ENCODE measurements around the gene HILPDA. TPM values are rescaled to one million over a fixed set of nuclear protein-coding genes. Genes with fewer than 3 reads are reported as not detected.

Gene HILPDA
- total RNA-seq, 1 donor from 2014 or later, result 12.4 TPM

DNA sequence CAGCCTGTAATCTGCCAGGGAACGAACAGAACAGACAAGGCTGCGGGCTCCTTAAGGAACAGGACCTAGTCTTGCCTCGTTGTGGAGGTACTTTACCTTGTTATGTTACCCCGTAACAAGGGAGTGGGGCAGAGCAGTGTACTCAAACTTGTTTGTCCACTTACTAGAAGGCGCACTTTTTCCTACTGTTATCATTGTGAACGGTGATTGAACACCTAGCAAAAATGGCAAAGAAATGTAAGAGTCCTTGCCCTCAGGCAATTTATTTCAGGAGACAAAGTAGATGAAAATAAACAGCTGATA, 45.3 kb upstream of the HILPDA start:
- TF ChIP-seq EZH2 (IDR thresholded peaks at IDR 0.05; ENCODE audit: insufficient read depth, low read length) (no peak), CTCF (IDR thresholded peaks at IDR 0.05; ENCODE audit: insufficient read depth, low read depth, low read length) (no peak)
- DNase-seq (ENCODE audit: low read depth) (no peak), FAIRE-seq (no peak)
- Histone ChIP-seq H3K4me2 (ENCODE audit: low read length) (peak overlapping the region; percentile 85), H3K9ac (ENCODE audit: low read length) (peak overlapping the region; percentile 76), H3K4me1 (ENCODE audit: insufficient read depth, low read length) (peaks cover 16% of the 10 kb centered on the region), H3K79me2 (ENCODE audit: insufficient read depth, low read length) (peaks cover 2% of the 10 kb centered on the region), H4K20me1 (ENCODE audit: insufficient read depth, low read length) (peaks cover 19% of the 10 kb centered on the region), H3K36me3 (ENCODE audit: insufficient read depth, low read length) (no peaks in the 10 kb centered on the region), H2AFZ (ENCODE audit: low read depth, low read length) (peak overlapping the region; percentile 98), H3K4me3 (ENCODE audit: insufficient read depth, low read depth, low read length) (peak overlapping the region; percentile 63), H3K9me3 (ENCODE audit: insufficient read depth, low read depth, low read length) (no peaks in the 10 kb centered on the region), H3K27me3 (ENCODE audit: insufficient read depth, low read length) (peaks cover 9% of the 10 kb centered on the region), H3K27ac (ENCODE audit: low read depth, low read length) (no peak overlapping the region)
- Mint-ChIP-seq H3K4me1 (ENCODE audit: low read depth, unreplicated experiment) (no peaks in the 10 kb centered on the region), H3K27me3 (ENCODE audit: low read depth, unreplicated experiment) (peaks cover 52% of the 10 kb centered on the region), H3K36me3 (ENCODE audit: low read depth, unreplicated experiment) (no peaks in the 10 kb centered on the region), H3K4me3 (ENCODE audit: unreplicated experiment) (peak overlapping the region; percentile 89), H3K27ac (ENCODE audit: unreplicated experiment) (peak overlapping the region; percentile 92), H3K9me3 (ENCODE audit: unreplicated experiment) (peaks cover 4% of the 10 kb centered on the region)

DNA sequence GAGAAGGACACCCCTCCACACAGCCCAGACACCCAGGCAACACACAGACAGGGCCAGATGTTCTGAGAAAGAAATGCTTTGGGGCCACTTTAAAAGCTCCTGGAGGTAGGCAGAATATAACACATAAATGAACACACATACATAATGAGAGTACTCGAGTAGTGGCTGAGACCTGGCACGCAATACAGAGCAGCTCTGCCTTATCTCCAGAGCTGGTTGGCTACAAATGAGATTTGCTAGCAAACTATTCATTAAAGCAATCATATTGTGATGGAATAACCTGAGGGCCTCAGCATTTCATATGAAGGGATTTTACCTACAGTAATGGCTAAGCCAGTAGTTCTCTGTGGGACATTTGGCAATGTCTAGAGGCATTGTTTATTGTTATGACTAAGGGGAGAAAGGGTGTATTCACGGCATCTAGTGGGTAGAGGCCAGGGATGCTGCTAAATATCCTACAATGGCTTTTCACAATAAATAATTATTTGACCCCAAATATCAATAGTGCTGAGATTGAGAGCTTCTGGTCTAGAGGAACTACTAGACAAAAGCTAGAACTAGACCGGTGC, 40.4 kb upstream of the HILPDA start:
- H3K4me1 Mint-ChIP-seq (ENCODE audit: low read depth, unreplicated experiment), result no peaks in the 10 kb centered on the region
- H3K79me2 ChIP-seq (ENCODE audit: insufficient read depth, low read length), result no peaks in the 10 kb centered on the region
- TF ChIP-seq CTCF (IDR thresholded peaks at IDR 0.05; ENCODE audit: insufficient read depth, low read depth, low read length), result no peak
- no peak for TF ChIP-seq EZH2 (IDR thresholded peaks at IDR 0.05; ENCODE audit: insufficient read depth, low read length)
- no peak for FAIRE-seq
- H3K36me3 ChIP-seq (ENCODE audit: insufficient read depth, low read length), result no peaks in the 10 kb centered on the region
- no peak overlapping the region for H3K9ac ChIP-seq (ENCODE audit: low read length)
- H3K9me3 Mint-ChIP-seq (ENCODE audit: unreplicated experiment), result peaks cover 7% of the 10 kb centered on the region
- H3K4me3 Mint-ChIP-seq (ENCODE audit: unreplicated experiment), result no peak overlapping the region
- H3K27me3 ChIP-seq (ENCODE audit: insufficient read depth, low read length), result peaks cover 15% of the 10 kb centered on the region
- H3K27ac ChIP-seq (ENCODE audit: low read depth, low read length), result no peak overlapping the region
- DNase-seq (ENCODE audit: low read depth), result no peak
- H3K4me2 ChIP-seq (ENCODE audit: low read length), result no peak overlapping the region
- H3K36me3 Mint-ChIP-seq (ENCODE audit: low read depth, unreplicated experiment), result no peaks in the 10 kb centered on the region
- H4K20me1 ChIP-seq (ENCODE audit: insufficient read depth, low read length), result no peaks in the 10 kb centered on the region
- H3K4me3 ChIP-seq (ENCODE audit: insufficient read depth, low read depth, low read length), result no peak overlapping the region
- peaks cover 4% of the 10 kb centered on the region for H3K4me1 ChIP-seq (ENCODE audit: insufficient read depth, low read length)
- H3K27ac Mint-ChIP-seq (ENCODE audit: unreplicated experiment), result no peak overlapping the region
- H2AFZ ChIP-seq (ENCODE audit: low read depth, low read length), result no peak overlapping the region
- peaks cover 53% of the 10 kb centered on the region for H3K27me3 Mint-ChIP-seq (ENCODE audit: low read depth, unreplicated experiment)
- H3K9me3 ChIP-seq (ENCODE audit: insufficient read depth, low read depth, low read length), result no peaks in the 10 kb centered on the region

DNA sequence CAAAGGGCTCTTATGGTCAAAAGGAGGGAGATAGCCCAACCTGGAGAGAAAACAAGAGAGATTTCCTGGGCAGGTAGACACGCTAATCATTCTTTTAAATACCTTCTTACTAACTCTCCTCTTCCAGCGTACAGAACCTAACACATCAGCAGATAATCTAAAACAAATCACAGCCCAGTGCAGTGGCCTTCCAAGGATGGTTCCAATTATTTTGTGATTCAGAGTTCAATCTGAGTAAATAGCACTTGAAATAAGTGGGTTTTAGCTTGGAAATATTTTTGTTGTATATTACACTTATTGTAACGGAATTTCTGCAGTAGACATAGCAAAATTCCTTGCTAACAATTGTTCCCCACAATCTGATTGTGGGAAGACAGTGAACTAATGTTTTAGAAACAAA, 38.6 kb upstream of the HILPDA start:
- no peak for DNase-seq (ENCODE audit: low read depth)

More for the DNA sequence above, 38.6 kb upstream of the HILPDA start:
- Histone ChIP-seq H3K4me2 (ENCODE audit: low read length) (no peak overlapping the region), H3K4me3 (ENCODE audit: insufficient read depth, low read depth, low read length) (no peak overlapping the region), H4K20me1 (ENCODE audit: insufficient read depth, low read length) (no peaks in the 10 kb centered on the region), H3K27me3 (ENCODE audit: insufficient read depth, low read length) (peaks cover 15% of the 10 kb centered on the region), H3K36me3 (ENCODE audit: insufficient read depth, low read length) (no peaks in the 10 kb centered on the region), H3K9me3 (ENCODE audit: insufficient read depth, low read depth, low read length) (no peaks in the 10 kb centered on the region), H3K79me2 (ENCODE audit: insufficient read depth, low read length) (no peaks in the 10 kb centered on the region), H3K27ac (ENCODE audit: low read depth, low read length) (no peak overlapping the region), H2AFZ (ENCODE audit: low read depth, low read length) (no peak overlapping the region), H3K9ac (ENCODE audit: low read length) (no peak overlapping the region), H3K4me1 (ENCODE audit: insufficient read depth, low read length) (no peaks in the 10 kb centered on the region)
- H3K4me1 Mint-ChIP-seq (ENCODE audit: low read depth, unreplicated experiment), result peaks cover 6% of the 10 kb centered on the region
- no peaks in the 10 kb centered on the region for H3K36me3 Mint-ChIP-seq (ENCODE audit: low read depth, unreplicated experiment)
- no peak for FAIRE-seq
- H3K9me3 Mint-ChIP-seq (ENCODE audit: unreplicated experiment), result peaks cover 7% of the 10 kb centered on the region
- H3K4me3 Mint-ChIP-seq (ENCODE audit: unreplicated experiment), result no peak overlapping the region
- no peak for TF ChIP-seq EZH2 (IDR thresholded peaks at IDR 0.05; ENCODE audit: insufficient read depth, low read length)
- TF ChIP-seq CTCF (IDR thresholded peaks at IDR 0.05; ENCODE audit: insufficient read depth, low read depth, low read length), result no peak
- no peak overlapping the region for H3K27ac Mint-ChIP-seq (ENCODE audit: unreplicated experiment)
- peaks cover 47% of the 10 kb centered on the region for H3K27me3 Mint-ChIP-seq (ENCODE audit: low read depth, unreplicated experiment)
